ENCODE data around the gene PIGT.

PIGT gene

DNA sequence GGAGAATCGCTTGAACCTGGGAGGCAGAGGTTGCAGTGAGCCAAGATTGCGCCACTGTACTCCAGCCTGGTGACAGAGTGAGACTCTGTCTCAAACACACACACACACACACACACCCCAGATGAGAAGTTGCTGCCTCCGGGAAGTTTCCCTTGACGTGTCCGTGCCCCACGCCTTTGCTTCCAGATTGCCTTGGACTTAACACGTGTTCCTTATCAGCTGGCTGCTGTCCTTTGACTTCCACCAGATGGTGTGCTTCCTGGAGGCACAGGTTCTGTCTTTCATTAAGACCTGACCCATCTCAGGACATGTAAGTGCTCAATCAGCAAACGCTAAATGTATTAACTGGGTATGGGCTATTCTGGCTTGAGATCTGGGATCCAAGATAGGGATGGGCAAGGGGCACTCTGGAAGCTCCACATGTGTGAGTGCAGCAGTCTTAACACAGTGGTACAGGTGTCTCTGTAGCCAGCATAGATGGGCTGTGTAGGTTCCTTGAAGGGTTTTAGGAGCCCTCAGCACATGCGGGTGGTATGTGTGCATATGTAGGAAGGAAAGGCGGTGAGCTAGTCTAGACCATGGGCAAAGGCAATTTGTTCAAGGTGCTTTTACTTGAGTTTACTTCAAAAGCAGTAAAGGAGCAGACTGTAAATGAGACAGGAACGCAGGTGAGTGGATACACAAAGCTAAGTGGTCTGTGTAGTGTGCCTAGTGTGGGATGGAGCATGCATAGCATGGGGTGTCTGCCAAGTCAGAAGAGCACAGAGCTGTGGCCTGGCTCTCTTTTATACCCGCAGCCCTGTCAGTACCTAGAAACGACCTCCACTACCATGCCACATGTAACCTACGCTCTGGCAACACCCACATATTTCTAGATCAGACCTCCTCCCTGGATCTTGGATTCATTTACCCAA is 11.6 kb downstream of the PIGT start:
- DNase-seq (ENCODE audit: low read depth, low spot score) = no peak

DNA sequence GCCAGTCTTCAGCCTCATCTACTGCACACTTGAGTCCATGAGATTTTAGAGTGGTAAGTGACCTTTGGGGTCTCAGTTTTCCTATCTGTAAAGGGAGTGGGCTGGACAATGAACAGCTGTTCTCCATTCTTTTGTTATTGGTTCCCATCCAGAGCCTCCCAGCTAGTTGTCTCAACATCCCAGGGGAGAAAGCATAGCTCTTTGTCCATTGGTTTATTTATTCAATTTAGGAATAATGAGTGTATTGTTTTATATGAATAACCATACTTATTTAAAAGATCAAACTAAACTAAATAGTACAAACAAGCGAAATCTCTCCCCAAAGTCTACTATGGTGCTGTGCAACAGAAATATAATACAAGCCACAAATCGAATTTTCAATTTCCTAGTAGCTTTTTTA is 13.7 kb downstream of the PIGT start:
- no peak for DNase-seq (ENCODE audit: low read depth, low spot score)

DNA sequence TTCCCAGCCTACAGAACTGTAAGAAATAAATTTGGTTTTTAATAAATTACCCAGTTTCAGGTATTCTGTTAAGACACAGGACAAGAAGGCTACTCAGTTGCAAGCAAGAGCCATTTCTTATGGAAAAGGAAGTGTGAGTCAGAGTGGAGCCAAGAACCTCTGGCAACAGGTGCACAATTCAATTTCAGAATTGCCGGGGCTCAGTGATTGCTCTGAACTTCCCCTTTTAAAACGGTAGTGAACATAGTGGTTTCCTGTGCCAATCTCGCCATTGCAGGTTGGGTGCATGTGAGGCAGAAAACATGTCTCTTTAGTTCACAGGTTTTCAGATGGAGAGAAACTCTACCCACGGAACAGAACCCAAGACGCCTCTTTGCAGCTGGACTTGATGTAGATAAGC is 16.4 kb downstream of the PIGT start:
- DNase-seq (ENCODE audit: low read depth, low spot score) = no peak

DNA sequence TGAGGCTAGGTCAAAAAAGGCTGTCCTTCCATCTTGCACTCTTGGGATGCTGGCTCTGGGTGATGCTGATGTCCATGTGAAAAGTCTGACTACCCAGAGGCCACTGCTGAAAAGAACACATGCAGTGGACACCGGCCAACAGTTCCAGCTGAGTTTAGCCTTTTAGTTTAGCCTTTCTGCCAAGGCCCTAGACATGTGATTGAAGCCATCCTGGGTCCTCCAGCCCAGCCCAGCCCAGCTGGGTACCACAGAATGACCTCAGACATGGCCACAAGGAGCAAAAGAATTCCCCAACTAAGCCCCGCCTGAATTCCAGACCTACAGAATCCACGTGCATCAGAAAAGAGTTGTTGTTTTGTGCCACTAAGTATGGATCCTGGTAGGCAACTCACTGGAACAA is 17.4 kb downstream of the PIGT start:
- no peak for DNase-seq (ENCODE audit: low read depth, low spot score)

DNA sequence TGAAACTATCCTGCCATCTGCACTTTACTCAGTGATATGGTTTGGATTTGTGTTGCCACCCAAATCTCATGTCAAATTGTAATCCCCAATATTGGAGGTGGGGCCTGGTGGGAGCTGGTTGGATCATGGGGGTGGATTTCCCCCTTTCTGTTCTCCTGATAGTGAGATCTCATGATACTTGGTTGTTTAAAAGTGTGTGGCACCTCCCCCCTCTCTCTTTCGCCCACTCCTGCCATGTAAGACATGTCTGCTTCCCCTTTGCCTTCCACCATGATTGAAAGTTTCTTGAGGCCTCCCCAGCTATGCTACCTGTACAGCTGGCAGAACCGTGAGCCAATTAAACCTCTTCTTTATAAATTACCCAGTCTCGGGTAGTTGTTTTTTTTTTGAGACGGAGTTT is 18.0 kb downstream of the PIGT start:
- no peak for DNase-seq (ENCODE audit: low read depth, low spot score)

DNA sequence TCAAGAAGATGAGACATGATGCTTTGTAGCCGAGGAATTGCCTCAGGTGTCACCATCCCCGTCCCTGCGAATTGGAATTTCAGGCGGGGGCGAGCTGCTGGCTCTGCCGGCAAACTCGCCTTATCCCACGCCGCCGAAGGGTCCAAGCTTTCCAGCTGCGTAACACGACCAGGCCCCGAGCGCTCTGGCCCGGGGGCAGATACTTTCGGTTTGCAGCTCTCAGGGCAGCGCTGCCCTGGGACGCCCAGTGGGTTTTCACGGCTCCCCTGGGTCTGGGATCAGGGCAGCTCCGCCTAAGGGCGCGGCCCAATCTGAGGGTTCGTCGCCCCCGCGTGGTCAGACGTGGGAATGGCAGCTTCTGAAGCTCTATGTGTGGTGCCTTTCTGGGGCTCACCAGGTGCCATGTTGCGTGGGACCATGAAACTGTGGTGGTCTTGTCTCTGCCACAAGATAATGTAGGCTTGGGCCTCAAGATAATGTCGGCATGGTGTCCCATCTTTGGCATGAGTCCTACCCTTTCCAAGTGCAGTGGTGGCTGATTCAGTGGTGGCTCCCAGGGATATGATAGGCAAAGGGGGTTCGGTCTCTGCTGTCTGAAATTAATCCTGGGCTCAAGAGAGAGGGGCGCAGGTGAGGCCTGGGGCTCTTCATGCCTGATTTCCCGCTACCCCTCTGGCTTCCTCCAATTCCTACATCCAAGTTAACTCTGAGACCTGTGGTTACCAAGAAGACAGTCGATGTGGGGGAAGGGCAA is 21.0 kb downstream of the PIGT start:
- peak; percentile 75 for DNase-seq (ENCODE audit: low read depth, low spot score)

DNA sequence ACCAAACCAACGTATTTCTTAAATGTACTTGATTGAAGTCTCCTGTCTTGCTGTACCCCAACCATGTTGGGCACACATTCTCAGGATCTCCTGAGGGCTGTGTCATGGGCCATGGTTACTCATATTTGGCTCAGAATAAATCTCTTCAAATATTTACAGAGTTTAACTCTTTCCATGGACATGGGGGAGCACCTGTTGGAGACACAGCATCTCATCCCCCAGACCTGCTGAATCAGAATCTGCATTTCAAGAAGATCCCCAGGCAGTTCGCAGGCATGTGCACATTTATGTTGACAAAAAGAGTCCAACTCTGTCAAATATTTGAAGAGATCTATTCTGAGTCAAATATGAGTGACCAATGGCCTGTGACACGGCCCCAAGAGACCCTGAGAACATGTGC is 24.5 kb downstream of the PIGT start:
- no peak for DNase-seq (ENCODE audit: low read depth, low spot score)

DNA sequence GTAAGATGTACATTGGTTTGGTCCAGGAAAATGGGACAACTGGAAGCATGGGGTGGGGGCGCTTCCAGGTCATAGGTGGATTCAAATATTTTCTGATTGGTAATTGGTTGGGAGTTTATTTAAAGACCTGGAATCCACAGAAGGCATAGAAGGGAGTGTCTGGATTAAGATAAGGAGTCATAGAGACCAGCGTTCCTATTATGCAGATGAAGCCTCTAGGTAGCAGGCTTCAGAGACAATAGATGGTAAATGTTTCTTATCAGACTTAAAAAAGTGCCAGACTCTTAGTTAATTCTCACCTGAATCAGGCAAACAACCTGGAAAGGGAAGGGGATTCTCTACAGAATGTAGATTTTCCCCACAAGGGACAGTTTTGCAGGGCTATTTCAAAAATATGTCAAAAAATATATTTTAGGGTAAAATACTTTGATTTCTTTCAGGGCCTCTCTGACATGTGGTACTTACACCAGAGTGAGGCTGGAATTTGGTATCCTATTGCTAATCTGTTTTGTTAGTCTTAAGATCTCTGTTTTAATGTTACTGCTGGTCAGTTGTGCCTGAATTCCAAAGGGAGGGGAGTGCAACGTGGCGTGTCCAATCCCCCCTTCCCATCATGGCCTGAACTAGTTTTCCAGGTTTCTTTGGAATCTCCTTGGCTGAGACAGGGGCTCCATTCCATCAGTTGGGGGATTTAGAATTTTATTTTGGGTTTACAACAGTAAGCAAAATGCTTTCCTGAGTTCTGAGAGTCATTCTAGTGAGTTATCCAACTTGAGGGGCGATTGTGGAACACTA is 25.1 kb downstream of the PIGT start:
- no peak for DNase-seq (ENCODE audit: low read depth, low spot score)

DNA sequence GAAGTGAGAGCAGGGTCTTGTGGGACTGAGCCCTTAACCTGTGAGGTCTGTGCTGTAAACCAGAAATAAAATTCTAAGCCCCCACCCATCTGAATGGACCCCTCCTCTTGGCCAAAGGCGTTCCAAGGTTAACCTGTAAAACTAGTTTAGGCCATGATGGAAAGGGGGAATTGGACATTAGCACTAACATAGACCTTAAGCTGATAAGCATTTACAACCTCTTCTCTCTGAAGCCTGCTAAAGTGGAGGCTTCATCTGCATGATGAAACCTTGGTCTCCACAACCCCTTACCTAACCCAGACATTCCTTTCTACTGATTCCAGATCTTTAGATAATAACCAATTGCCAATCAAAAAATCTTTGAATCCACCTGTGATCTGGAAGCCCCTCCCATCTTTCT is 25.8 kb downstream of the PIGT start:
- DNase-seq (ENCODE audit: low read depth, low spot score) = no peak

DNA sequence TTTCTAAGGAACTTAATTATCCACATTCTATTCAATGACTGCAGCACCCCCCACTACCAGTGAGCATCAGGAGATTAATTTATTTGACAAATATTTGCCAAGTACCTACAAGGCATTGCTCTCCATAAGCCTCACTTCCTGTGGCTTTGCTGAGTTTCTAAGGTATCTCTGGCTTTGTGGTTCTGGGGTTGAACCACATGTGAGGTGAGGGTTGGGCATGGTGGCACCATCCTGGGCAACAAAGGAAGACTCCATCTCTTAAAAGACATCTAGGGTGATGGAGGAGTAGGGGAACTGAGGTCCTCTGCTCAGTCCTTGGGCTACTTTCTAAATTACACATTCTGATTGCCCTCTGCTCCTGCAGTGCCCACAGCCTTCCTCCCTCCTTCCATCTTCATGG is 28.1 kb downstream of the PIGT start:
- DNase-seq (ENCODE audit: low read depth, low spot score) = no peak

DNA sequence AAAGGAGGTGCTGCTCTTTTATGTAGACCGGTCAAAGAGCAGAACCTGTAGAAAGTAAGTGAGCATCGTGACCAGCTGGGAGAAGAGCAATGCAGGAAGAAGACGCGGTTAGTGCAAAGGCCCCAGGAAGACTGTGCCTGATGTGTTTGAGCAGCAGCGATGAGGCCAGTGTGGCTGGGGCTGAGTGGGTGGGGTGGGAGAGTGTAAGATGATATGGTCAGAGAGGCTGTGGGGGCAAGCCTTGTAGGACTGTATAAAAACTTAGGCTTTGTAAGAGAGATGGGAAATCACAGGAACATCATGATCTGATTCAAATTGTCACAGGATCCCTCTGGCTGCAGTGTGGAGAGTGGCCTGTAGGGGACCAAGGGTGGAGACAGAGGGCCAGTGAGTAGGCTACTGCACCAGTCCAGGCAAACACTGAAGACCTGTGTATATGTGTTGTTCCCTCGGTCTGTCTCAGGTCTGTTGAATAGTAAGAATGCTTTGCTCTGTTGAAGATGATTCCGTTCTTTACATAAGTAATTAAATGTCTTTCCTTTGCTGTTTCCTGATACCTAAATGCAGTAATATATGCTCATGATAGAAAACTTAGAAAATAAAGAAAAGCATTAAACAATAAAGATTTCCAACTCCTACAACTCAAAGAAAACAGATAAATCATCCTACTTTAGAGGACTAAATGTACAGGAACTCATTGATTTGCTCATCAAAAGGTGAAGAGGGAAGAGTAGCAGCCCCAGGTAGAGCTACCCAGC is 30.0 kb downstream of the PIGT start:
- DNase-seq (ENCODE audit: low read depth, low spot score) = no peak

DNA sequence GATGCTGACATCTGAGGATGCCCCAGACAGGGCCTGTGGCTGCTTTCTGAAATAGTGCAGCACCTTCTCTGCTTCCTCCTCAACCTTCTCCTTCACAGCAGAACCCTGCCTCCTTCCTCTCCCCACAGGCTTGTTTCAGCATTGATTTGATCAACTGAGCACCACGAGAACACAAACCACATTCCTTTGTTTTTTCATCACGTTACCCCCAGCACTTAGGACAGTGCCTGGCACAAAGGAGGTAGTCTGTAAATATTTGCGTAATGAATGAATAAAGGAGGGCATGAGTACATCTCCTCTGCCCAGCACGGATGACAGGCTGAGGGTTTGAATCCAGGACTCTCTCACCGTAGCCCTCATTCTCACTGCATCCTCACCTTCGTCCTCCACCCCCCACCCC is 32.3 kb downstream of the PIGT start:
- DNase-seq (ENCODE audit: low read depth, low spot score) = no peak

DNA sequence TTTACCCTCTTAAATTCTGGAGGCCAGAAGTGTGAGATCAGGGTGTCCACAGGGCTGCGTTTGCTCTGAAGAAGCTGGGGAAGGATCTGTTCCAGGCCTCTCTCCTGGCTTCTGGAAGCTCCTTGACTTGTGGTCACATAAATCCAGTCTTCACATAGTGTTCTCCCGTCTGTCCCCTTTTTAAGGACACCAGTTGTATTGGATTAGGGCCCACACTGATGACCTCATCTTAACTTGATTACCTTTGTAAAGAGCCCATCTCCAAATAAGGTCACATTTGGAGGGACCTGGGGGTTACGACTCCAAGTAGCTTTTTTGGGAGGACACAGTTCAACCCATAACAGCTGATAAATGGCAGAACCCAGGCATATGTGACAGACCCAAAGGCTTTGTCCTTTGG is 33.6 kb downstream of the PIGT start:
- no peak for DNase-seq (ENCODE audit: low read depth, low spot score)

DNA sequence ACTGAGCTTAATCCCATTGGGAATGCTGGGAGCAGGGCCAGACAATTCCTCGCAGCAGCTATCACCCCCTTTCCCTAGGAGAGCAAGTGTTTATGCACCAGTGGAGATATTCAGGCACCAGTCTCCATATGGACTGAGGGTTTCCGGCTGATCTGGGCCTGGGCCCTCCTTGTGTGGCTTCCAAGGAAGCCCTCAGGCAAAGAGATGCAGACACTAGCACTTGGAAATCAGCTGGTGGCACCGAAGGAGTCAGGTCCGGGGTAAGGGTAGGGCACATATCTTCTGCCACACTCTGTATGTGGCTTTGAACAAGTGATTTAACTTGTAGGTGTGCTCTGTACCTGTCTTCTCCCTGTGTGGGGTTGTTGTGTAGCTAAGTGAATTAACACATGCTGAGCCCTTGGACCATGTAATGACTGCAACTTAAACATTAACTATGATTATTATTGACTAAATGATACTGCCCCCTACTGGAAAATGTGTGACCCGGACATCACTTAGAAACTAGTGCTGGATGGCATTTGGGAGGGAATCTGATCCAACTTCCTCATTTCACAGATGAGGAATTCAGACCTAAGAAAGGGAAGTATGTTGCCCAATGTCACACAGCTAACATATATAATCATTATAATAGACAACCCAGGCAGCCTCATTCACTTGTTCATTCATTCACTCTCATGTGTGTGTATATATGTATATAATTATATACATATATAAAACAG is 34.3 kb downstream of the PIGT start:
- no peak for DNase-seq (ENCODE audit: low read depth, low spot score)

DNA sequence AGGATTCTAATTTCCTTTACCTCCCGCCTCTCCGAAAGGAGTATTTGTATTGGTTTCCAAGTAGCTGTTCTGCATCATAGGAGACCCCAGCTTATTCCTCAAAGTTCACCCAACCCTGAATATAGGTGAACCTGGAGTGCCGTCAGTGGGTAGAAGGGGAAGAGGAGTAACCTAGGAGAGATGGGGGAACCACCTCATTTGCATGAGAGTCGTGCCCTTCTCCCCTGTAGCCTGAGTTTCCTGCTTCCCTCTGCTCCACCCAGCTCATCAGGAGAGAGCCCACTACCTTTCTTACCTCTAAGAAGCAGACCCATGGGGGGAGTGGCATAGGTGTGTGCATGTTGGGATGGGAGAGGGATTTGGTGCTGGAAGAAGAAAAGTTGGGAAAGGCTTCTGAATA is 36.3 kb downstream of the PIGT start:
- DNase-seq (ENCODE audit: low read depth, low spot score) = no peak

DNA sequence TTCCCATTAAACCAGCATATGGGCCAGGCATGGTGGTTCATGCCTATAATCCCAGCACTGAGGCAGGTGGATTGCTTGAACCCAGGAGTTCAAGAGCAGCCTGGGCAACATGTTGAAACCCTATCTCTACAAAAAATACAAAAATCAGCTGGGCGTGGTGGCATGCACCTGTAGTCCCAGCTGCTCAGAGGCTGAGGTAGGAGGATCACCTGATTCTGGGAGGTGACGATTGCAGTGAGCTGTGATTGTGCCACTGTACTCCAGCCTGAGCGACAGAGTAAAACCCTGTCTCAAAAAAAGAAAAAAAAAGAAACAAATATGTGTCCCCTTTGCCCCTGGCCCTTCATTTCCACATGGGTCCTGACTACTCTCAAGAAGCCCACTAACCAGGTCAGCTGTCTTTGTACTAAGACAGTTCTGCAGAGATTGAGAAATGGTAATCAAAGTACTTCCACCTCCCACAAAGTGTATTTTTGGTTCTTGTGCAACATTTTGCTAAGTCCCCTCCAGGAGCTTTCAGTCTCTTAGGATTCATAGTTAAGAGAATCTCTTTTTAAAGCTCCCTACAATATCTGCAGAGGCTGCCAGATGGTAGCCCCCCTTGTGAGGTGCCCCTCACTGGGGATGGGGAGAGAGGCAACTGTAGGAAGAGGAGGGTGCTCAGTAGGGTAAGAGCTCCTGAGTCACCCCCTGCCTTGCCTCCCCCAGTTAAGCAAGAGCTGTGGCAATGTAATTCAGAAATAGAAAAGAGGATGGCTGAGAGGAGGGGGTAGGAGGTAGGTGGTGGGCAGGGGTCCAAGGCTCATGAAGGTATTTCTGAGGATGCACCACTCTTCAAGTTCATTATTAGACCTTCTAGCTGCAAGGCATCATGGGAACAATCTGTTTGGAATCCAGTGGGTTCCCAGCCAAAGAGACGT is 37.1 kb downstream of the PIGT start:
- DNase-seq (ENCODE audit: low read depth, low spot score) = no peak

DNA sequence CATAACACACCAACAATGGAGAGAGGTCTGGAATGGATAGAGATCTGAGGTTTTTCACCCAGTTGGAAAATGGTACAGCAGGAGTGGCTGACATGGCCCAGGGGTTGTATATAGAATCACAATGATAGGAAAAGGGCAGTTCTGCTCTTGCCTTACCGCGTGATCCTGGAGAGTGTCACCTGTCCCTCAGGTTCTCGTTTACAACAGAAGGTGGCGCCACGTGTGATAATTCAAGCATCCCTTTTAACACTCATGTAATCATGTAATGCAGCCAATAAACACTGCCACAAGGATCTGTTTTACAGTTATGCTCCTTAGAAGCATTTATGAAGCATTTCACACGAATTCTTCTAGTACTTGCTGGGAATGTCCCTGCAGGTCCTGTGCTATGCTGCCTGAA is 40.7 kb downstream of the PIGT start:
- DNase-seq (ENCODE audit: low read depth, low spot score) = no peak

DNA sequence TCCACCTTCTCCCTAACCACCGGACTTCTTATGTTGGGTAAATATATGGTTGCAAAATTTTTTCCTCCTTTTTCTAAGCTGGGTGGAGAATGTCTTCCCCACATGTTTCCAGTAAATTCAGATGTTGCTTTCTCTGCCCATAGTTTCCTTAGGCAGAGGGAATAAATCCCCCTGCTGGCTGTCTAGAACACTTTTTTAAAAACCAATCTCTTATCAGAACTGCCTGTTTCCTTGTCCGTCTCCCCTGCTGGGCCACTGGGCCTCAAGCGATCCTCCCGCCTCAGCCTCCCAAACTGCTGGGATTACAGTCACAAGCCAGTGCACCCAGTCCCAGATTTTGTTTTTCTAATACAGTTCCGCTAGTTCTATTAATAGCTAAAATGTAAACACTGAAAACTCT is 43.7 kb downstream of the PIGT start:
- no peak for DNase-seq (ENCODE audit: low read depth, low spot score)

DNA sequence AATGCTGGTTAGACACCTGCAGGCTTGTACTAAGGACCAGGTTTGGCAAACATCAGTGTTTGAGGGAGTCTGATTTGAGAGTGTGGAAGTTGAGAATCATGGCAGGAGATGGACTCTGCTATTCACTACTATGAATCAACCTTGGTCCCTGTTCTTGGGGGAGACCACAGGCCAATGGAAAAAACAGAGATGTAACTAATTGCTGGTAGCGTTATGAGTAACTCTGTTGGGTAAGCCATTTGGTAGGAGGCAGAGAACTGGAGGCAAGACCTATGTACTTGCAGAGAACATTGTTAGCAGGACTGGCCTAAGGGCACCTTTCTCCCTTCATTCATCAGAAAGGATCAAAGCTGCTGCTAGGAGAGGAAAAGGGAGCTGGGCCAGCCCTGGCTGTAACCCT is 45.3 kb downstream of the PIGT start:
- no peak for DNase-seq (ENCODE audit: low read depth, low spot score)

Measured in activated CD4-positive, CD25-positive, alpha-beta regulatory T cell treated with anti-CD3 and anti-CD28 coated beads, Interleukin-2, amount 50 U/mL, for 16 hours (primary cell).